NCI-H1417 treated with DMSO at 0.1 percent for 48 hours (cell line): ENCODE results near the gene ANAPC1.
"Not testable (repeated sequence)": the region's sequence is repeated elsewhere in the genome, so short reads cannot be mapped to it uniquely, and the experiment has no call there.

Experiments
- DNase-seq: peaks from one replicate; lab custom pipeline; 2025; lab: John Stamatoyannopoulos, UW

Gene ANAPC1

GRCh38 chr2:111812970-111813622, 70.9 kb downstream of the ANAPC1 start:
- DNase-seq = not testable (repeated sequence)

- not testable (repeated sequence) for DNase-seq
Measured at GRCh38 chr2:111790633-111791032, 93.4 kb downstream of the ANAPC1 start.

GRCh38 chr2:111784081-111784480, 99.9 kb downstream of the ANAPC1 start:
- DNase-seq = not testable (repeated sequence)

DNA sequence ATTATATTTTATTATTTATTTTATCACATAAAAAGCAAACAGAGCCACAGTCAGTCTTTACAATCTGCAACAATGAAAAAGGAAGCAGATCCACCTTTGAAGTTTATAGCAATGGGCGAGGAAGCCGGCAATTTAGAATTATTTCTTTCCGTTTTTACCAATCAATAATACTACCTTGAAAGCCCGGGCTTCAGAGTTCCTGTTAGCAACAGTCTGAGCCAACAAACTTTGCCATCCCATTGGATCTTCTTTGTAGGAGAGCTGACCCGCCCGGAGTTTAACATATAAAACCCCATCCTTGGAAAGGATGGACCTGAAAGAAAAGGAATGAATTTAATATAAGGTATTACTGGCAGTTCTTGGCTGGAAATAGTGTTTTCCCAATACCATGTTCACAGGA, 101.8 kb downstream of the ANAPC1 start:
- not testable (repeated sequence) for DNase-seq

DNA sequence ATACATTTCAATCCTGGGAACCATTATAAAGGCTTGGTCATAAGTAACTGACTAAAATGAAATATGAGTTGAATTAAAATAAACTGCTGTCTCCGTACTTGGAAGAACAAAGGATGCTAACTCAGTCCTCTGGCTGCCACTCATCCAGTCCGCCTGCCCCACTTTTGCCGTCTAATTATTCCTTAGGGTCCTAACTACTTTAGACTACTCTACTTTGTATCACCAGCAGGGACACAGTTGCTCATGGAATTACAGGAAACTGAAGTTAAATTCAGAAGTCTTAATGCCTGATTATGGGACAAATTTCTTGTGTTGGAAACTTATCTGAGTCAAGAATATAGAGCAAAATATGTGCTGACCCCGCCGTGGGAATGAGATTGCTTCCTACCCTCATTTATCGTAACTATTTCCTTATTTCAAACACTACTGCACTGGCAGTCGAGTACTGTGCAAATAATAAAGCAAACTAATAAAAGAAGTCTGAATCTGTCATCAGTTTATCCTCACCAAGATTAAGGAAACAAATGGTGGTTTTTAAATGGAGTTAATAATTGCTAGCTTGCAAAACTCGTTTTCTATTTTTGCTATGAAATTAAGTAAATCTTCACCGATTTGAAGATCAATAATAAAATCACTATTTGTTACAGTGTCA, 102.4 kb downstream of the ANAPC1 start:
- not testable (repeated sequence) for DNase-seq

DNA sequence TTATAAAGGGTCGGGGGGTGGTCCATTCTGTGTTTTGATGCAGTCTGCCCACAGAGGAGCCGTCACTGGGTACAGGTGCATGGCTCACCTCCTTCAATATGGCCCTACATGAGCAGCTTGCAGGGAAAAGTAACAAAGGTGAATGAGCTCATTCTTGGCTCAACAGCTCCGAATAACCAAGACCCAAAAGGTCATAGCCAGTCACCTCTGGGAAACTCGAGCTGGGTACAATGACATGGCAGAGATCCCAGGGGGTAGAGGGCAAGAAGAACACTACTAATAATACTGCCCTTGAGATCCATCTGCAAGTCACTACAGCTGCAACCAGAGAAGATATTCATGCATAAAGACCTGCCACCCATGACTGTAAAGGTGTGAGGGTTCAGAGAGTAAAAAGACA, 106.8 kb downstream of the ANAPC1 start:
- DNase-seq = not testable (repeated sequence)

GRCh38 chr2:111776296-111776695, 107.7 kb downstream of the ANAPC1 start:
- not testable (repeated sequence) for DNase-seq

- DNase-seq = not testable (repeated sequence)
Measured at GRCh38 chr2:111772180-111772579, 111.8 kb downstream of the ANAPC1 start.

GRCh38 chr2:111770916-111771658, 112.9 kb downstream of the ANAPC1 start:
- not testable (repeated sequence) for DNase-seq

GRCh38 chr2:111768266-111769190, 115.5 kb downstream of the ANAPC1 start:
- DNase-seq = not testable (repeated sequence)

GRCh38 chr2:111767087-111767486, 116.9 kb downstream of the ANAPC1 start:
- DNase-seq = not testable (repeated sequence)

DNA sequence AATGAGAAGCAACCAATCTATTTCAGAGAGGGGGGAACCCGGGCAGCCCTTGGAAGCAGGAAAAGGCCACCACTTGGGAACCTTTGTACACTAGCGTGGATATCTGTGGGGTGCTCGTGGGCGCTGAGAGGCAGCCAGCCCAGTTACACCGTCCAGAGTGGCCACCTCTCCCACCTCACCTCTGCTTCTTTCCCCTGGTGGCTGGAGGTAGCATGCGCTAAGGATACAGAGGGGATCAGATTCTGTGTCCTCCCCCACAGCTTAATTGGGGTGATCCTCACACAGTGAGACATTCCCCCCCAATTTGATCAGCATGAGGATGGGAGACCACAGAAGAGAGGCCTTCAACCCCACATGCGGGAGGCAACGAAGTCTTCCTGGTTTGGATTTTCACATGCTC, 117.7 kb downstream of the ANAPC1 start:
- DNase-seq = not testable (repeated sequence)

GRCh38 chr2:111764151-111764550, 119.8 kb downstream of the ANAPC1 start:
- DNase-seq = not testable (repeated sequence)

- DNase-seq = not testable (repeated sequence)
Measured at GRCh38 chr2:111760697-111761284, 123.2 kb downstream of the ANAPC1 start.

DNA sequence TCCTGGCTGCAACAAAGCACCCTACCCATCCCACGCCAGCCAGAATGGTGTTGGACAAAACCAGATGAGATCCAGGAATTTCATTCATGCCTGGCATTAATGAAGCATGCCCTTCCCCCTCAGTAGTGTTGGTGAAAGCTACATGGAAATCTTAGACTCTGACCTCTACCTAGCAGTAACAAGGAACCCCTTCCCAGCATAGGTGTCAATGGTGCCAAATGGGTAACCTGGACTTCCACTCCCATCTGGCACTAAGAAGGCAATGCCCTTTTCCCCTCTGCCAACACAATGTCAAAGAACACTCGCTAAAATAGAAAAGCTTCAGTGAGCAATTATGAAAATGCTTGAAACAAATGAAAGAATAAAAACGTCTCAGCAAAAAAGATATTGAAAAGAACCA, 131.5 kb downstream of the ANAPC1 start:
- DNase-seq = not testable (repeated sequence)

DNA sequence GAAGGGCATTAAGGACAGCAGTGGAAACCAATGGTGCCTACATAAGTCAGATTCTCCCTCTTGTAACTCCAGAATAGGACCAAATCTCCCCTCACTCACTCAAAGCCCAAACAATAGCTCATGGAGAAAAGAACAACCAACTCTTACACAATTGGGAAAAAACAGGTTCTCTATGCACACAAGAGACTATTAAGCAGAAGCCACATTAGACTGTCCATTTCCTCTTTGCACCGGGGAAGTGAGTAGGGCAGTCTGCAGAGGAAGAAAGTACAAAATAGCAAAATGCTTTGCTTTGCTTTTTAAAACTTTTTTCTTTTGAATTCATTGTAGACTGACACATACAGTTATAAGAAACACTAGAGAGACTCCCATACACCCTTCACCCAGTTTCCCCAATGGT, 133.4 kb downstream of the ANAPC1 start:
- DNase-seq = not testable (repeated sequence)

DNA sequence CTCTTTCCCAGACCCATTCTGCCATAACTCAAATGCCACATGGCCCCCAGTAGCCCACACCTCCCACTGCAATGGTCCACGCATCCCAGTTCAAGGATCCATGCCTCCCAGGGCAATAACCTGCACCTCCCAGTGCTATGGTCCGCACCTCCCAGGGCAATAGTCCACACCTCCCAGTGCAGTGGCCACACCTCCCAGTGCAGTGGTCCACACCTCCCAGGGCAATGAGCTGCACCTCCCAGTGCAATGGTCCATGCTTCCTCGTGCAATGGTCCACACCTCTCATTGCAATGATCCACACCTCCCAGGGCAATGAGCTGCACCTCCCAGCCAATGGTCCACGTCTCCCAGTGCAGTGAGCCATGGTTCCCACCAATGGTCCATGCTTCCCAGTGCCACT, 135.6 kb downstream of the ANAPC1 start:
- DNase-seq = not testable (repeated sequence)

DNA sequence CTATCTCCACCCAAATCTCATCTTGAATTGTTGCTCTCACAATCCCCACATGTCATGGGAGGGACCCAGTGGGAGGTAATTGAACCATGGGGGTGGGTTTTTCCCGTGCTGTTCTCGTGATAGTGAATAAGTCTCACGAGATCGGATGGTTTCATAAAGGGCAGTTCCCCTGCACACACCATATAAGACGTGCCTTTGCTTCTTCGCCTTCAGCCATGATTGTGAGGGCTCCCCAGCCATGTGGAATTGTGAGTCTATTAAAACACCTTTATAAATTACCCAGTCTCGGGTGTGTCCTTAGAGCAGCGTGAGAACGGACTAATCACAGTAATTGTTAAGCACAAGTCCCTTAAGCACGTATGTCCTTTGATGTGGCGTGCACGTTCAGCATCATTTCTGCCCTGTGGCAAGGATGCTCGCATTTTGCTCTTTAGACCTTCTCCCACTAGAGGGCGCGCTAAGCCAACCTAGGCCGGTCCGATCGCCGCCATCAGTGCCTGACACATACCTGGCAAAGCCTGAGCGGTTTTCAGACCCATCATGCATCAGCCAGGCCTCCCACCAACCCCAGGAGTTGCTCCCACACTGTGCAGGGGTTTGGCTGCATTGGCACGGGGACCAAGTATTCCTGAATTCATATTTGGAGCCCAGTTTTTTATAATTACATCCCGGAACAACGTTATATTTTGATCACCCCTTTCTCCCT, 136.4 kb downstream of the ANAPC1 start:
- DNase-seq = not testable (repeated sequence)

- DNase-seq = not testable (repeated sequence)
Measured at GRCh38 chr2:111744751-111745150, 139.2 kb downstream of the ANAPC1 start.

DNA sequence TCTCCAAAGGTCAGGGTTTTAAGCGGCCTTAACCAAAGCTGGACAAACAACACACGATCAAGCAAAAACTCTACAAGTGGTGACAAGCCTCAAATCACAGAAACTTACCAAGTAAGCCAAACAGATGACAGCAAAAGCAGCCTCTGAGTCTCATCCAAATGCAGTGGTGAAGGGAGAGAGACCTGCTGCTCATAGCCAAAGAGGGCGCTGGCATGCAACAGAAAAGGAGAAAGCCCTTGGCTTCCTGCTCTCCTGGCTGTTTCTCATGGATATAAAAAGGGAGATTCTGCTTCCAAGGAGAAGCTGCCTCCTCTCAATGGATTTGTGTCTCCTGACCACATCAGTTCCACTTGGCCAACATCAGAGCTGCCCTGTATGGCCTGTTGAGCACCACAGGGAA, 142.5 kb downstream of the ANAPC1 start:
- not testable (repeated sequence) for DNase-seq
